Measurements from ENCODE around the gene GRB14. TPM values are rescaled to one million over a fixed set of nuclear protein-coding genes. Genes with fewer than 3 reads are reported as not detected.

Gene GRB14
- total and polyA plus RNA-seq, 2 of the 13 experiments (the other 11 are each of a cell fraction or from before 2014, with no cell fraction given), result 4.6 to 5.8 TPM

DNA sequence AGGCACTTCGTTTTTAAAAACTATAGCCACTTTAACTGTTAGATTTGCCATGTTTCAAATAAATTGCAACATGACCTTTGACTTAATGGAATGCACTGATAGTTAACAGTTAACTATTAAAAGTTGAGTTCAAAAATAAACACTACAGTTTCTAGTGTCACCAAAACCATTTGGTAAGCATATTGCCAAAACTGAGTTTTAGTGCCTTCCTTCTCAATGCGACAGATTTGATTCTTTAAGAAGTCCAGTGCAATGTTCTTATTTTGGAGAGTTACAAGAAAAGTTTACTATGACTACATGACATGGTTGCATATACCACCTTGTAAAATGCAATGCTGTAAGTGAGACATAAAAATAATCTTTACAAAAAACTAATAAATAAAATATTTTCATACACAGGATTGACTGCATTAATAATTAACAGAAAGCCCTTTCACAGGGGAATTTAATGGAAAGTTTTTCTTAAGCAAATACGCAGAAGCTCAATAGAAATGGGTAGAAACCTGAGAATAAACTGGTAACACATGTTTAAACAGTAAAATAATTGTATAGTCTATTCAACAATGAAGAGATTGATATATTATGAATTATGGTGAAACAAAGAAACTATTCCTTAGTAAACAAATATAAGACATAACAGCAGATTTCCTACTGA, 53.8 kb downstream of the GRB14 start (continued):
- TF ChIP-seq ZNF180 (CRISPR knock-in tag; IDR thresholded peaks at IDR 0.05; ENCODE audit: borderline replicate concordance, low read depth), result no peak
- 0 out of 2 replicates have a peak, but pooled peaks have one; percentile 14 for TF ChIP-seq KDM6A (CRISPR knock-in tag; IDR thresholded peaks at IDR 0.05; ENCODE audit: low read depth)
- TF ChIP-seq SRSF4 (IDR thresholded peaks at IDR 0.05; ENCODE audit: low read depth, low read length, poor library complexity, severe bottlenecking), result no peak
- TF ChIP-seq NFKBIZ (CRISPR knock-in tag; IDR thresholded peaks at IDR 0.05), result no peak
- no peak for TF ChIP-seq RCOR2 (CRISPR knock-in tag; IDR thresholded peaks at IDR 0.05)
- TF ChIP-seq HNF4G (IDR thresholded peaks at IDR 0.05; ENCODE audit: borderline replicate concordance, low read depth, low read length), result no peak
- no peak for TF ChIP-seq HNF4G (CRISPR knock-in tag; IDR thresholded peaks at IDR 0.05; ENCODE audit: borderline replicate concordance, low read depth)
- TF ChIP-seq SP140L (CRISPR knock-in tag; IDR thresholded peaks at IDR 0.05; ENCODE audit: borderline replicate concordance), result no peak
- TF ChIP-seq, protein P1, sequence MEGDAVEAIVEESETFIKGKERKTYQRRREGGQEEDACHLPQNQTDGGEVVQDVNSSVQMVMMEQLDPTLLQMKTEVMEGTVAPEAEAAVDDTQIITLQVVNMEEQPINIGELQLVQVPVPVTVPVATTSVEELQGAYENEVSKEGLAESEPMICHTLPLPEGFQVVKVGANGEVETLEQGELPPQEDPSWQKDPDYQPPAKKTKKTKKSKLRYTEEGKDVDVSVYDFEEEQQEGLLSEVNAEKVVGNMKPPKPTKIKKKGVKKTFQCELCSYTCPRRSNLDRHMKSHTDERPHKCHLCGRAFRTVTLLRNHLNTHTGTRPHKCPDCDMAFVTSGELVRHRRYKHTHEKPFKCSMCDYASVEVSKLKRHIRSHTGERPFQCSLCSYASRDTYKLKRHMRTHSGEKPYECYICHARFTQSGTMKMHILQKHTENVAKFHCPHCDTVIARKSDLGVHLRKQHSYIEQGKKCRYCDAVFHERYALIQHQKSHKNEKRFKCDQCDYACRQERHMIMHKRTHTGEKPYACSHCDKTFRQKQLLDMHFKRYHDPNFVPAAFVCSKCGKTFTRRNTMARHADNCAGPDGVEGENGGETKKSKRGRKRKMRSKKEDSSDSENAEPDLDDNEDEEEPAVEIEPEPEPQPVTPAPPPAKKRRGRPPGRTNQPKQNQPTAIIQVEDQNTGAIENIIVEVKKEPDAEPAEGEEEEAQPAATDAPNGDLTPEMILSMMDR (CRISPR knock-in tag; IDR thresholded peaks at IDR 0.05), result no peak
- no peak for TF ChIP-seq TEAD2 (CRISPR knock-in tag; IDR thresholded peaks at IDR 0.05)
- TF ChIP-seq NR2F1 (CRISPR knock-in tag; IDR thresholded peaks at IDR 0.05), result peak in 1 of 2 experiments; percentile 67; a peak in 2 of 4 replicates
- no peak for TF ChIP-seq MAZ (IDR thresholded peaks at IDR 0.05; ENCODE audit: borderline replicate concordance, low read depth, low read length)
- no peak for TF ChIP-seq MAZ (CRISPR knock-in tag; IDR thresholded peaks at IDR 0.05; ENCODE audit: low read depth)
- TF ChIP-seq, protein P2, sequence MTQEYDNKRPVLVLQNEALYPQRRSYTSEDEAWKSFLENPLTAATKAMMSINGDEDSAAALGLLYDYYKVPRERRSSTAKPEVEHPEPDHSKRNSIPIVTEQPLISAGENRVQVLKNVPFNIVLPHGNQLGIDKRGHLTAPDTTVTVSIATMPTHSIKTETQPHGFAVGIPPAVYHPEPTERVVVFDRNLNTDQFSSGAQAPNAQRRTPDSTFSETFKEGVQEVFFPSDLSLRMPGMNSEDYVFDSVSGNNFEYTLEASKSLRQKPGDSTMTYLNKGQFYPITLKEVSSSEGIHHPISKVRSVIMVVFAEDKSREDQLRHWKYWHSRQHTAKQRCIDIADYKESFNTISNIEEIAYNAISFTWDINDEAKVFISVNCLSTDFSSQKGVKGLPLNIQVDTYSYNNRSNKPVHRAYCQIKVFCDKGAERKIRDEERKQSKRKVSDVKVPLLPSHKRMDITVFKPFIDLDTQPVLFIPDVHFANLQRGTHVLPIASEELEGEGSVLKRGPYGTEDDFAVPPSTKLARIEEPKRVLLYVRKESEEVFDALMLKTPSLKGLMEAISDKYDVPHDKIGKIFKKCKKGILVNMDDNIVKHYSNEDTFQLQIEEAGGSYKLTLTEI (CRISPR knock-in tag; conservative IDR thresholded peaks at IDR 0.05), result no peak
- TF ChIP-seq SRF (IDR thresholded peaks at IDR 0.05; ENCODE audit: low read depth, low read length), result no peak
- peak; percentile 23; the same call in 1 of the 2 replicates for TF ChIP-seq FOXA3 (CRISPR knock-in tag; IDR thresholded peaks at IDR 0.05)
- TF ChIP-seq MLLT10 (CRISPR knock-in tag; IDR thresholded peaks at IDR 0.05), result no peak
- TF ChIP-seq, protein P3, sequence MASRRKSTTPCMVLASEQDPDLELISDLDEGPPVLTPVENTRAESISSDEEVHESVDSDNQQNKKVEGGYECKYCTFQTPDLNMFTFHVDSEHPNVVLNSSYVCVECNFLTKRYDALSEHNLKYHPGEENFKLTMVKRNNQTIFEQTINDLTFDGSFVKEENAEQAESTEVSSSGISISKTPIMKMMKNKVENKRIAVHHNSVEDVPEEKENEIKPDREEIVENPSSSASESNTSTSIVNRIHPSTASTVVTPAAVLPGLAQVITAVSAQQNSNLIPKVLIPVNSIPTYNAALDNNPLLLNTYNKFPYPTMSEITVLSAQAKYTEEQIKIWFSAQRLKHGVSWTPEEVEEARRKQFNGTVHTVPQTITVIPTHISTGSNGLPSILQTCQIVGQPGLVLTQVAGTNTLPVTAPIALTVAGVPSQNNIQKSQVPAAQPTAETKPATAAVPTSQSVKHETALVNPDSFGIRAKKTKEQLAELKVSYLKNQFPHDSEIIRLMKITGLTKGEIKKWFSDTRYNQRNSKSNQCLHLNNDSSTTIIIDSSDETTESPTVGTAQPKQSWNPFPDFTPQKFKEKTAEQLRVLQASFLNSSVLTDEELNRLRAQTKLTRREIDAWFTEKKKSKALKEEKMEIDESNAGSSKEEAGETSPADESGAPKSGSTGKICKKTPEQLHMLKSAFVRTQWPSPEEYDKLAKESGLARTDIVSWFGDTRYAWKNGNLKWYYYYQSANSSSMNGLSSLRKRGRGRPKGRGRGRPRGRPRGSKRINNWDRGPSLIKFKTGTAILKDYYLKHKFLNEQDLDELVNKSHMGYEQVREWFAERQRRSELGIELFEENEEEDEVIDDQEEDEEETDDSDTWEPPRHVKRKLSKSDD (CRISPR knock-in tag; IDR thresholded peaks at IDR 0.05; ENCODE audit: low read depth), result no peak
- no peak for TF ChIP-seq EEA1 (CRISPR knock-in tag; IDR thresholded peaks at IDR 0.05; ENCODE audit: borderline replicate concordance)
- no peak for TF ChIP-seq ZNF75D (CRISPR knock-in tag; IDR thresholded peaks at IDR 0.05; ENCODE audit: borderline replicate concordance)
- no peak for TF ChIP-seq PTBP1 (IDR thresholded peaks at IDR 0.05; ENCODE audit: low read depth, low read length, poor library complexity, severe bottlenecking)
- TF ChIP-seq ZNF331 (CRISPR knock-in tag; IDR thresholded peaks at IDR 0.05), result no peak
- TF ChIP-seq ZC3H13 (CRISPR knock-in tag; IDR thresholded peaks at IDR 0.05), result no peak
- TF ChIP-seq PITX1 (CRISPR knock-in tag; IDR thresholded peaks at IDR 0.05), result no peak
- no peak for TF ChIP-seq SCMH1 (CRISPR knock-in tag; IDR thresholded peaks at IDR 0.05; ENCODE audit: borderline replicate concordance)
- no peak for TF ChIP-seq ZNF720 (CRISPR knock-in tag; IDR thresholded peaks at IDR 0.05)
